HepG2 (cell line): ENCODE data around the gene ECSCR. TPM values are rescaled to one million over a fixed set of nuclear protein-coding genes. Genes with fewer than 3 reads are reported as not detected.

Experiments used
- ATAC-seq: fragments of 200-7000 bp; cut with Tn5 transposase; 3 replicates; pipeline ENCODE4 v1.9.1; 2020; ENCODE audit warnings: mild to moderate bottlenecking, moderate library complexity
- BruUV-seq: library from RNA; stranded (reverse); fragments of 400-500 nt; replicated peaks from 2 replicates; lab custom pipeline; 2021; lab: Mats Ljungman, UMichigan
- CTCF ChIA-PET: fragments of 300-600 bp; formaldehyde crosslinking; extraction: SDS; loops from one replicate; lab custom pipeline; 2021; ENCODE audit warnings: low total read pairs, inconsistent platforms, low intra/inter-chr PET ratio; lab: Yijun Ruan, JAX
- POLR2A ChIA-PET: fragments of 350-600 bp; sonication (Branson Sonifier 250); formaldehyde crosslinking; loops from one replicate; lab custom pipeline; 2020; ENCODE audit warnings: antibody characterized with exemption, inconsistent platforms; lab: Yijun Ruan, JAX
- DNase-seq: peaks from one replicate; pipeline ENCODE4 v3.0.0-alpha.2; 2015; ENCODE audit warnings: low spot score
- FAIRE-seq: peaks from 3 replicates; lab custom pipeline; 2011; peaks lifted over from hg19 to GRCh38; lab: Jason Lieb, UNC
- H2AFZ ChIP-seq: one replicate; pipeline ENCODE4 v1.6.1; 2011; ENCODE audit warnings: low read length, inconsistent platforms
- H3K27ac ChIP-seq: fragments of 300-600 bp; 3 replicates; pipeline ENCODE4 v1.8.0; 2011; ENCODE audit warnings: mixed run types, mild to moderate bottlenecking, mixed read lengths, low read length, inconsistent platforms; ENCODE audit not compliant: insufficient read depth; ENCODE audit errors: extremely low read length
- H3K27me3 ChIP-seq, 2 experiments: fragments of 200-600 bp in 1 of 2; 2 replicates in 1 of 2; 3 replicates in 1 of 2; pipeline versions ENCODE4 v1.6.0 to v1.8.0; 2011; ENCODE audit warnings: low read length in 2 of 2, mild to moderate bottlenecking in 2 of 2, moderate library complexity in 2 of 2, inconsistent platforms in 1 of 2; ENCODE audit not compliant: insufficient read depth in 2 of 2, control insufficient read depth in 1 of 2
- H3K36me3 ChIP-seq, 2 experiments: fragments of 200-600 bp in 1 of 2; replicated peaks in 1 of 2; 2 replicates in 1 of 2; 3 replicates in 1 of 2; pipeline versions ENCODE4 v1.5.1 to v1.8.0; 2011; ENCODE audit warnings: low read length in 2 of 2, inconsistent platforms in 1 of 2; ENCODE audit not compliant: insufficient read depth in 2 of 2, control insufficient read depth in 1 of 2
- H3K4me1 ChIP-seq: 2 replicates; pipeline ENCODE4 v1.5.1; 2012; ENCODE audit warnings: low read length, inconsistent platforms; ENCODE audit not compliant: insufficient read depth
- H3K4me2 ChIP-seq: 2 replicates; pipeline ENCODE4 v1.6.0; 2011; ENCODE audit warnings: low read depth, low read length, inconsistent platforms
- H3K4me3 ChIP-seq, 3 experiments: fragments of 200-600 bp in 1 of 3; sonication (generic), shearing (Covaris generic) in 1 of 3; replicated peaks in 1 of 3; 2 replicates each; pipeline ENCODE4 v1.5.1; 2011 to 2016; ENCODE audit warnings: low read length in 3 of 3, inconsistent platforms in 2 of 3, low read depth in 2 of 3, mild to moderate bottlenecking in 2 of 3, control low read depth in 1 of 3, mixed read lengths in 1 of 3; ENCODE audit not compliant: insufficient read depth in 1 of 3
- H3K79me2 ChIP-seq: one replicate; pipeline ENCODE4 v1.6.1; 2011; ENCODE audit warnings: low read length, inconsistent platforms; ENCODE audit not compliant: insufficient read depth
- H3K9ac ChIP-seq: 2 replicates; pipeline ENCODE4 v1.6.0; 2011; ENCODE audit warnings: mild to moderate bottlenecking, low read depth, low read length, inconsistent platforms; ENCODE audit not compliant: insufficient read depth
- H3K9me3 ChIP-seq: 2 replicates; pipeline ENCODE4 v1.5.1; 2012; ENCODE audit warnings: mild to moderate bottlenecking, low read length
- H4K20me1 ChIP-seq: 2 replicates; pipeline ENCODE4 v1.6.0; 2011; ENCODE audit warnings: inconsistent platforms, mild to moderate bottlenecking, low read length, moderate library complexity; ENCODE audit not compliant: insufficient read depth
- FOXA3 ChIP-seq: IDR thresholded peaks from 2 replicates; pipeline ENCODE4 v1.6.1; 2016; ENCODE audit warnings: missing genetic modification reagents, missing compliant biosample characterization
- GRHL1 ChIP-seq: sonication (generic); formaldehyde crosslinking; conservative IDR thresholded peaks from 2 replicates; pipeline ENCODE4 v1.8.0; 2022; ENCODE audit warnings: missing genetic modification reagents
- IKZF1 ChIP-seq: fragments of 450-650 bp; IDR thresholded peaks from 2 replicates; pipeline ENCODE4 v1.7.1; 2016
- IKZF4 ChIP-seq: sonication (generic); formaldehyde crosslinking; IDR thresholded peaks from 2 replicates; pipeline ENCODE4 v1.5.1; 2020; ENCODE audit warnings: borderline replicate concordance, mild to moderate bottlenecking, low read depth, missing genetic modification reagents; ENCODE audit errors: not compliant biosample characterization
- JUNB ChIP-seq: sonication (generic); formaldehyde crosslinking; IDR thresholded peaks from 2 replicates; pipeline ENCODE4 v1.8.0; 2022; ENCODE audit warnings: missing genetic modification reagents, mild to moderate bottlenecking, borderline replicate concordance
- MLLT10 ChIP-seq: sonication (generic); formaldehyde crosslinking; IDR thresholded peaks from 2 replicates; pipeline ENCODE4 v1.4.0; 2020; ENCODE audit warnings: missing genetic modification reagents
- MTF2 ChIP-seq: sonication (generic); formaldehyde crosslinking; IDR thresholded peaks from 2 replicates; pipeline ENCODE4 v1.5.0; 2020; ENCODE audit warnings: missing genetic modification reagents, borderline replicate concordance
- NONO ChIP-seq, 2 experiments: fragments of 450-650 bp in 1 of 2; sonication (generic) in 1 of 2; formaldehyde crosslinking in 1 of 2; IDR thresholded peaks in 1 of 2; conservative IDR thresholded peaks in 1 of 2; 2 replicates each; pipeline versions ENCODE4 v1.6.1 to v1.8.0; 2017 to 2022; ENCODE audit warnings: mild to moderate bottlenecking in 1 of 2, missing genetic modification reagents in 1 of 2, moderate library complexity in 1 of 2
- ONECUT2 ChIP-seq: sonication (generic); formaldehyde crosslinking; IDR thresholded peaks from 2 replicates; pipeline ENCODE4 v1.4.0; 2020; ENCODE audit warnings: missing genetic modification reagents
- SMAD9 ChIP-seq: sonication (generic); formaldehyde crosslinking; IDR thresholded peaks from 2 replicates; pipeline ENCODE4 v1.5.1; 2020; ENCODE audit warnings: mild to moderate bottlenecking, missing genetic modification reagents
- SP5 ChIP-seq: IDR thresholded peaks from 2 replicates; pipeline ENCODE4 v1.6.1; 2016; ENCODE audit warnings: low read depth, borderline replicate concordance
- TRIM24 ChIP-seq: sonication (generic); formaldehyde crosslinking; IDR thresholded peaks from 2 replicates; pipeline ENCODE4 v1.8.0; 2022; ENCODE audit warnings: mild to moderate bottlenecking, missing genetic modification reagents
- ZFP37 ChIP-seq: sonication (generic); formaldehyde crosslinking; IDR thresholded peaks from 2 replicates; pipeline ENCODE4 v1.4.0; 2020; ENCODE audit warnings: missing genetic modification reagents, borderline replicate concordance
- ZNF12 ChIP-seq: sonication (generic); formaldehyde crosslinking; IDR thresholded peaks from 2 replicates; pipeline ENCODE4 v1.5.0; 2020; ENCODE audit warnings: missing genetic modification reagents
- ZNF275 ChIP-seq: sonication (generic); formaldehyde crosslinking; IDR thresholded peaks from 2 replicates; pipeline ENCODE4 v1.8.0; 2022; ENCODE audit warnings: missing genetic modification reagents, mild to moderate bottlenecking, inconsistent platforms, borderline replicate concordance
- ZNF441 ChIP-seq: sonication (generic); formaldehyde crosslinking; IDR thresholded peaks from 2 replicates; pipeline ENCODE4 v1.7.0; 2021; ENCODE audit warnings: missing genetic modification reagents, borderline replicate concordance
- ZNF460 ChIP-seq: sonication (generic); formaldehyde crosslinking; IDR thresholded peaks from 2 replicates; pipeline ENCODE4 v1.5.1; 2020; ENCODE audit warnings: missing genetic modification reagents, mild to moderate bottlenecking, borderline replicate concordance
- ZNF790 ChIP-seq: sonication (generic); formaldehyde crosslinking; IDR thresholded peaks from 2 replicates; pipeline ENCODE4 v1.8.0; 2022; ENCODE audit warnings: missing genetic modification reagents, mild to moderate bottlenecking, borderline replicate concordance
- ZNF878 ChIP-seq: sonication (generic); formaldehyde crosslinking; IDR thresholded peaks from 2 replicates; pipeline ENCODE4 v1.8.1; 2023; ENCODE audit warnings: mild to moderate bottlenecking, missing genetic modification reagents, moderate library complexity
- WGBS: methylation state at CpG from one replicate; pipeline ENCODE4 v1.1.6; 2017; ENCODE audit warnings: low lambda C conversion rate; 5-methylcytosine and 5-hydroxymethylcytosine counted together
- in situ Hi-C: cut with HindIII; loops from 2 replicates; pipeline ENCODE4 v1.10.0; 2017; ENCODE audit warnings: low pct_unique_long_range_greater_than_20kb; ENCODE audit not compliant: extremely low pct_ligation_motif_present
- intact Hi-C: fragments of 100-400 bp; cut with micrococcal nuclease; formaldehyde crosslinking; loops from one replicate; pipeline ENCODE4 v1.10.0; 2022; ENCODE audit not compliant: unreplicated experiment
- polyA plus RNA-seq, 8 experiments: library from polyadenylated mRNA; depleted of rRNA in 3 of 8; stranded (reverse) in 7 of 8; unstranded in 1 of 8; fragments of >200 nt; fragmentation: Illumina TruSeq in 4 of 8; extraction: Trizol in 4 of 8; gene quantifications; 2 replicates each; pipeline versions ENCODE4 v1.2.1 to v1.2.3, GENCODE V29; 2011 to 2016; ENCODE audit warnings: low read depth in 4 of 8, missing spikeins in 1 of 8, mixed read lengths in 1 of 8; ENCODE audit not compliant: insufficient read depth in 1 of 8
- total RNA-seq, 5 experiments: library from RNA; depleted of rRNA; stranded (reverse); fragments of >200 nt; fragmentation: Illumina TruSeq; extraction: Trizol; gene quantifications; 2 replicates each; pipeline ENCODE4 v1.2.3, GENCODE V29; 2016; ENCODE audit warnings: low read depth in 1 of 5

Gene ECSCR
- total and polyA plus RNA-seq, 2 of the 13 experiments (the other 11 are each of a cell fraction or from before 2014, with no cell fraction given) = 0.18 TPM; not detected in 1

- Histone ChIP-seq H2AFZ (no peak overlapping the region), H3K4me2 (peak overlapping the region; percentile 46), H3K9ac (no peak overlapping the region), H3K4me3 (no peak overlapping the region), H3K9me3 (no peaks in the 10 kb centered on the region), H4K20me1 (no peaks in the 10 kb centered on the region), H3K36me3 (no peaks in the 10 kb centered on the region), H3K79me2 (no peaks in the 10 kb centered on the region), H3K4me1 (peaks cover 22% of the 10 kb centered on the region), H3K27ac (no peak overlapping the region), H3K27me3 (peaks cover 4 to 22% of the 10 kb centered on the region in 2 experiments; a peak in 4 of 5 replicates)
- 44% methylated on average over 2 of the region's 2 CpGs for WGBS
- intact Hi-C loops (no loop called here), in situ Hi-C loops (no loop called here)
- no peak for FAIRE-seq
- ChIA-PET POLR2A (no interaction called here), CTCF (no interaction called here)
- ATAC-seq = no peak
- no TSS peak for BruUV-seq
- TF ChIP-seq SMAD9 (CRISPR knock-in tag) (no peak), JUNB (CRISPR knock-in tag) (no peak), FOXA3 (no peak), ZNF790 (CRISPR knock-in tag) (no peak), TRIM24 (CRISPR knock-in tag) (no peak), MLLT10 (CRISPR knock-in tag) (no peak), ZNF460 (no peak), ZNF12 (no peak), IKZF4 (no peak), NONO (IDR thresholded peaks at IDR 0.05) (no peak), NONO (CRISPR knock-in tag; conservative IDR thresholded peaks at IDR 0.05) (no peak)
- no peak for DNase-seq
Measured at GRCh38 chr5:139473565-139473964, 11.0 kb upstream of the ECSCR start.

GRCh38 chr5:139473105-139473504, 10.6 kb upstream of the ECSCR start:
- FAIRE-seq (no peak), DNase-seq (no peak), ATAC-seq (peak; percentile 34)
- Histone ChIP-seq H4K20me1 (no peaks in the 10 kb centered on the region), H3K9ac (no peak overlapping the region), H3K79me2 (no peaks in the 10 kb centered on the region), H3K9me3 (no peaks in the 10 kb centered on the region), H2AFZ (no peak overlapping the region), H3K4me1 (peaks cover 26% of the 10 kb centered on the region), H3K4me2 (peak overlapping the region; percentile 46), H3K36me3 (no peaks in the 10 kb centered on the region), H3K27me3 (peaks cover 6 to 22% of the 10 kb centered on the region in 2 experiments; a peak in 4 of 5 replicates), H3K4me3 (no peak overlapping the region), H3K27ac (no peak overlapping the region)
- ChIA-PET POLR2A (interaction anchor here (1.5 kb wide), 1 partner anchor 30 kb away, joined by 4 read pairs; no protein-coding TSS in a partner anchor), CTCF (no interaction called here)
- BruUV-seq = no TSS peak
- WGBS = 18% methylated on average over 6 of the region's 8 CpGs
- intact Hi-C loops (no loop called here), in situ Hi-C loops (no loop called here)
- TF ChIP-seq ZNF441 (CRISPR knock-in tag) (no peak), ZNF275 (CRISPR knock-in tag) (no peak), GRHL1 (CRISPR knock-in tag) (no peak), MTF2 (CRISPR knock-in tag) (no peak), SP5 (CRISPR knock-in tag) (no peak), ZNF878 (CRISPR knock-in tag) (no peak), ZFP37 (CRISPR knock-in tag) (no peak), ONECUT2 (CRISPR knock-in tag) (no peak), IKZF1 (no peak)
